HepG2 (cell line): Measurements from ENCODE around the gene ADAMTS16. TPM values are rescaled to one million over a fixed set of nuclear protein-coding genes. Genes with fewer than 3 reads are reported as not detected.

ENCODE experiments used
- BCL6 ChIP-seq: IDR thresholded peaks from 2 replicates; pipeline ENCODE4 v1.6.1; 2016; ENCODE audit warnings: missing genetic modification reagents, missing compliant biosample characterization
- CENPT ChIP-seq: sonication (generic); formaldehyde crosslinking; IDR thresholded peaks from 2 replicates; pipeline ENCODE4 v1.8.0; 2022; ENCODE audit warnings: low read depth, mild to moderate bottlenecking, moderate library complexity, missing genetic modification reagents
- FOSL2 ChIP-seq: sonication (generic); formaldehyde crosslinking; IDR thresholded peaks from 2 replicates; pipeline ENCODE4 v1.4.0; 2020; ENCODE audit warnings: missing genetic modification reagents
- HHEX ChIP-seq: IDR thresholded peaks from 2 replicates; pipeline ENCODE4 v1.6.1; 2016; ENCODE audit warnings: control low read depth
- MED1 ChIP-seq: sonication (generic); formaldehyde crosslinking; IDR thresholded peaks from 2 replicates; pipeline ENCODE4 v1.4.0; 2020; ENCODE audit warnings: missing genetic modification reagents
- NRL ChIP-seq: sonication (generic); formaldehyde crosslinking; IDR thresholded peaks from 2 replicates; pipeline ENCODE4 v1.5.0; 2020; ENCODE audit warnings: missing genetic modification reagents, mild to moderate bottlenecking, moderate library complexity, borderline replicate concordance
- PHF5A ChIP-seq: IDR thresholded peaks from one replicate; pipeline ENCODE4 v1.6.1; 2018; ENCODE audit warnings: low read depth, missing genetic modification reagents; ENCODE audit not compliant: unreplicated experiment
- SMAD9 ChIP-seq: sonication (generic); formaldehyde crosslinking; IDR thresholded peaks from 2 replicates; pipeline ENCODE4 v1.5.1; 2020; ENCODE audit warnings: mild to moderate bottlenecking, missing genetic modification reagents
- SP140L ChIP-seq: sonication (generic); formaldehyde crosslinking; IDR thresholded peaks from 2 replicates; pipeline ENCODE4 v1.4.0; 2020; ENCODE audit warnings: missing genetic modification reagents, borderline replicate concordance
- SPEN ChIP-seq: sonication (generic); formaldehyde crosslinking; IDR thresholded peaks from 2 replicates; pipeline ENCODE4 v1.5.1; 2020; ENCODE audit warnings: low read depth, mild to moderate bottlenecking, missing genetic modification reagents
- ZFX ChIP-seq: sonication (generic); formaldehyde crosslinking; IDR thresholded peaks from 2 replicates; pipeline ENCODE4 v1.4.0; 2020; ENCODE audit warnings: mild to moderate bottlenecking, low read depth, missing genetic modification reagents, moderate library complexity
- ZMYM3 ChIP-seq: sonication (generic); formaldehyde crosslinking; IDR thresholded peaks from 2 replicates; pipeline ENCODE4 v1.5.1; 2020; ENCODE audit warnings: mild to moderate bottlenecking, missing genetic modification reagents
- ZNF34 ChIP-seq: sonication (generic); formaldehyde crosslinking; IDR thresholded peaks from 2 replicates; pipeline ENCODE4 v1.4.0; 2020; ENCODE audit warnings: mild to moderate bottlenecking, missing genetic modification reagents, borderline replicate concordance
- ZNF644 ChIP-seq: IDR thresholded peaks from 2 replicates; pipeline ENCODE4 v1.6.1; 2016; ENCODE audit warnings: low read depth
- ZNF788 ChIP-seq: sonication (generic); formaldehyde crosslinking; IDR thresholded peaks from 2 replicates; pipeline ENCODE4 v1.5.0; 2020; ENCODE audit warnings: mild to moderate bottlenecking, missing genetic modification reagents, borderline replicate concordance
- polyA plus RNA-seq, 8 experiments: library from polyadenylated mRNA; depleted of rRNA in 3 of 8; stranded (reverse) in 7 of 8; unstranded in 1 of 8; fragments of >200 nt; fragmentation: Illumina TruSeq in 4 of 8; extraction: Trizol in 4 of 8; gene quantifications; 2 replicates each; pipeline versions ENCODE4 v1.2.1 to v1.2.3, GENCODE V29; 2011 to 2016; ENCODE audit warnings: low read depth in 4 of 8, missing spikeins in 1 of 8, mixed read lengths in 1 of 8; ENCODE audit not compliant: insufficient read depth in 1 of 8
- total RNA-seq, 5 experiments: library from RNA; depleted of rRNA; stranded (reverse); fragments of >200 nt; fragmentation: Illumina TruSeq; extraction: Trizol; gene quantifications; 2 replicates each; pipeline ENCODE4 v1.2.3, GENCODE V29; 2016; ENCODE audit warnings: low read depth in 1 of 5
- TF ChIP-seq, protein P1 (sequence below): sonication (generic); formaldehyde crosslinking; IDR thresholded peaks from 2 replicates; pipeline ENCODE4 v1.8.1; 2022; ENCODE audit warnings: low read depth, mild to moderate bottlenecking, missing genetic modification reagents
- TF ChIP-seq, protein P2 (sequence below): sonication (generic); formaldehyde crosslinking; IDR thresholded peaks from 2 replicates; pipeline ENCODE4 v1.5.1; 2020; ENCODE audit warnings: mild to moderate bottlenecking, missing genetic modification reagents, borderline replicate concordance
- TF ChIP-seq, protein P3 (sequence below): sonication (generic); formaldehyde crosslinking; IDR thresholded peaks from 2 replicates; pipeline ENCODE4 v1.4.0; 2020; ENCODE audit warnings: missing genetic modification reagents
- TF ChIP-seq, protein P4 (sequence below): sonication (generic); formaldehyde crosslinking; conservative IDR thresholded peaks from 2 replicates; pipeline ENCODE4 v1.8.0; 2022; ENCODE audit warnings: low read depth, missing genetic modification reagents

Gene ADAMTS16
- total and polyA plus RNA-seq, 2 of the 13 experiments (the other 11 are each of a cell fraction or from before 2014, with no cell fraction given) = 0.02 to 0.03 TPM

DNA sequence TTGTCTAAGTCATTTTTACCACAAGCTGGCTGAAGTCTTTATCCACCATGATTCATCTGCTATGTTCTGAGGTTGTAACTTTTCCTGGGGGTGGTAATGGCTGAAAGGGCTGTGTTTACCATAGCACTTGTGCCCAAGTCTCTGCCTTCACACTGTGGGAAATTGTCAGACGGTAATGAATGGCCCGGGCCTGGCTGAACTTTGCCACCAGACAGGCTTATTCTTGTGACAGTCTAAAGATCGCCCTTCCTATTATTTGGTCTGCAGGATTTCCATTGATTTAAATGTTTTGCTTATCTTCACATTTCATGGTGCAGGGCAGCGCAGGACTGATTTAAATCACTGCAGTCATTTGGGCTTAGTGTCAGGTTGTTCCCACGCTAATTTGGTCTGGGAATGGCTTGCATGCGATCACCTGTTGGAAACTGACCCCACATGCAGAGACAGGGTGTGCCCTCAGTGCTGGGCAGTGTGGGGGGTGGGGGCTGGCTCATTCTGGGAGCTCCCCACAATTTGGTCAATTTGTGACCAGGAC, 173.0 kb downstream of the ADAMTS16 start (continued):
- TF ChIP-seq, protein P1, sequence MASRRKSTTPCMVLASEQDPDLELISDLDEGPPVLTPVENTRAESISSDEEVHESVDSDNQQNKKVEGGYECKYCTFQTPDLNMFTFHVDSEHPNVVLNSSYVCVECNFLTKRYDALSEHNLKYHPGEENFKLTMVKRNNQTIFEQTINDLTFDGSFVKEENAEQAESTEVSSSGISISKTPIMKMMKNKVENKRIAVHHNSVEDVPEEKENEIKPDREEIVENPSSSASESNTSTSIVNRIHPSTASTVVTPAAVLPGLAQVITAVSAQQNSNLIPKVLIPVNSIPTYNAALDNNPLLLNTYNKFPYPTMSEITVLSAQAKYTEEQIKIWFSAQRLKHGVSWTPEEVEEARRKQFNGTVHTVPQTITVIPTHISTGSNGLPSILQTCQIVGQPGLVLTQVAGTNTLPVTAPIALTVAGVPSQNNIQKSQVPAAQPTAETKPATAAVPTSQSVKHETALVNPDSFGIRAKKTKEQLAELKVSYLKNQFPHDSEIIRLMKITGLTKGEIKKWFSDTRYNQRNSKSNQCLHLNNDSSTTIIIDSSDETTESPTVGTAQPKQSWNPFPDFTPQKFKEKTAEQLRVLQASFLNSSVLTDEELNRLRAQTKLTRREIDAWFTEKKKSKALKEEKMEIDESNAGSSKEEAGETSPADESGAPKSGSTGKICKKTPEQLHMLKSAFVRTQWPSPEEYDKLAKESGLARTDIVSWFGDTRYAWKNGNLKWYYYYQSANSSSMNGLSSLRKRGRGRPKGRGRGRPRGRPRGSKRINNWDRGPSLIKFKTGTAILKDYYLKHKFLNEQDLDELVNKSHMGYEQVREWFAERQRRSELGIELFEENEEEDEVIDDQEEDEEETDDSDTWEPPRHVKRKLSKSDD (CRISPR knock-in tag) = no peak
- TF ChIP-seq SMAD9 (CRISPR knock-in tag) (no peak), ZNF644 (CRISPR knock-in tag) (0 out of 2 replicates have a peak, but pooled peaks have one; percentile 28), ZFX (peak; percentile 46; the same call in 1 of the 2 replicates), FOSL2 (CRISPR knock-in tag) (no peak), CENPT (CRISPR knock-in tag) (no peak), ZNF788 (CRISPR knock-in tag) (no peak), MED1 (CRISPR knock-in tag) (0 out of 2 replicates have a peak, but pooled peaks have one; percentile 16), HHEX (CRISPR knock-in tag) (peak; percentile 62; the same call in 1 of the 2 replicates), NRL (CRISPR knock-in tag) (no peak), SP140L (CRISPR knock-in tag) (no peak), ZMYM3 (CRISPR knock-in tag) (no peak; the same call in 1 of the 2 replicates), ZNF34 (no peak), PHF5A (CRISPR knock-in tag) (no peak), SPEN (CRISPR knock-in tag) (peak; percentile 40; the same call in 1 of the 2 replicates), BCL6 (peak; percentile 72)
- TF ChIP-seq, protein P2, sequence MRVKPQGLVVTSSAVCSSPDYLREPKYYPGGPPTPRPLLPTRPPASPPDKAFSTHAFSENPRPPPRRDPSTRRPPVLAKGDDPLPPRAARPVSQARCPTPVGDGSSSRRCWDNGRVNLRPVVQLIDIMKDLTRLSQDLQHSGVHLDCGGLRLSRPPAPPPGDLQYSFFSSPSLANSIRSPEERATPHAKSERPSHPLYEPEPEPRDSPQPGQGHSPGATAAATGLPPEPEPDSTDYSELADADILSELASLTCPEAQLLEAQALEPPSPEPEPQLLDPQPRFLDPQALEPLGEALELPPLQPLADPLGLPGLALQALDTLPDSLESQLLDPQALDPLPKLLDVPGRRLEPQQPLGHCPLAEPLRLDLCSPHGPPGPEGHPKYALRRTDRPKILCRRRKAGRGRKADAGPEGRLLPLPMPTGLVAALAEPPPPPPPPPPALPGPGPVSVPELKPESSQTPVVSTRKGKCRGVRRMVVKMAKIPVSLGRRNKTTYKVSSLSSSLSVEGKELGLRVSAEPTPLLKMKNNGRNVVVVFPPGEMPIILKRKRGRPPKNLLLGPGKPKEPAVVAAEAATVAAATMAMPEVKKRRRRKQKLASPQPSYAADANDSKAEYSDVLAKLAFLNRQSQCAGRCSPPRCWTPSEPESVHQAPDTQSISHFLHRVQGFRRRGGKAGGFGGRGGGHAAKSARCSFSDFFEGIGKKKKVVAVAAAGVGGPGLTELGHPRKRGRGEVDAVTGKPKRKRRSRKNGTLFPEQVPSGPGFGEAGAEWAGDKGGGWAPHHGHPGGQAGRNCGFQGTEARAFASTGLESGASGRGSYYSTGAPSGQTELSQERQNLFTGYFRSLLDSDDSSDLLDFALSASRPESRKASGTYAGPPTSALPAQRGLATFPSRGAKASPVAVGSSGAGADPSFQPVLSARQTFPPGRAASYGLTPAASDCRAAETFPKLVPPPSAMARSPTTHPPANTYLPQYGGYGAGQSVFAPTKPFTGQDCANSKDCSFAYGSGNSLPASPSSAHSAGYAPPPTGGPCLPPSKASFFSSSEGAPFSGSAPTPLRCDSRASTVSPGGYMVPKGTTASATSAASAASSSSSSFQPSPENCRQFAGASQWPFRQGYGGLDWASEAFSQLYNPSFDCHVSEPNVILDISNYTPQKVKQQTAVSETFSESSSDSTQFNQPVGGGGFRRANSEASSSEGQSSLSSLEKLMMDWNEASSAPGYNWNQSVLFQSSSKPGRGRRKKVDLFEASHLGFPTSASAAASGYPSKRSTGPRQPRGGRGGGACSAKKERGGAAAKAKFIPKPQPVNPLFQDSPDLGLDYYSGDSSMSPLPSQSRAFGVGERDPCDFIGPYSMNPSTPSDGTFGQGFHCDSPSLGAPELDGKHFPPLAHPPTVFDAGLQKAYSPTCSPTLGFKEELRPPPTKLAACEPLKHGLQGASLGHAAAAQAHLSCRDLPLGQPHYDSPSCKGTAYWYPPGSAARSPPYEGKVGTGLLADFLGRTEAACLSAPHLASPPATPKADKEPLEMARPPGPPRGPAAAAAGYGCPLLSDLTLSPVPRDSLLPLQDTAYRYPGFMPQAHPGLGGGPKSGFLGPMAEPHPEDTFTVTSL (CRISPR knock-in tag) = no peak; the same call in 1 of the 2 replicates
- TF ChIP-seq, protein P3, sequence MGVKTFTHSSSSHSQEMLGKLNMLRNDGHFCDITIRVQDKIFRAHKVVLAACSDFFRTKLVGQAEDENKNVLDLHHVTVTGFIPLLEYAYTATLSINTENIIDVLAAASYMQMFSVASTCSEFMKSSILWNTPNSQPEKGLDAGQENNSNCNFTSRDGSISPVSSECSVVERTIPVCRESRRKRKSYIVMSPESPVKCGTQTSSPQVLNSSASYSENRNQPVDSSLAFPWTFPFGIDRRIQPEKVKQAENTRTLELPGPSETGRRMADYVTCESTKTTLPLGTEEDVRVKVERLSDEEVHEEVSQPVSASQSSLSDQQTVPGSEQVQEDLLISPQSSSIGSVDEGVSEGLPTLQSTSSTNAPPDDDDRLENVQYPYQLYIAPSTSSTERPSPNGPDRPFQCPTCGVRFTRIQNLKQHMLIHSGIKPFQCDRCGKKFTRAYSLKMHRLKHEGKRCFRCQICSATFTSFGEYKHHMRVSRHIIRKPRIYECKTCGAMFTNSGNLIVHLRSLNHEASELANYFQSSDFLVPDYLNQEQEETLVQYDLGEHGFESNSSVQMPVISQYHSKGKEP = no peak
- TF ChIP-seq, protein P4, sequence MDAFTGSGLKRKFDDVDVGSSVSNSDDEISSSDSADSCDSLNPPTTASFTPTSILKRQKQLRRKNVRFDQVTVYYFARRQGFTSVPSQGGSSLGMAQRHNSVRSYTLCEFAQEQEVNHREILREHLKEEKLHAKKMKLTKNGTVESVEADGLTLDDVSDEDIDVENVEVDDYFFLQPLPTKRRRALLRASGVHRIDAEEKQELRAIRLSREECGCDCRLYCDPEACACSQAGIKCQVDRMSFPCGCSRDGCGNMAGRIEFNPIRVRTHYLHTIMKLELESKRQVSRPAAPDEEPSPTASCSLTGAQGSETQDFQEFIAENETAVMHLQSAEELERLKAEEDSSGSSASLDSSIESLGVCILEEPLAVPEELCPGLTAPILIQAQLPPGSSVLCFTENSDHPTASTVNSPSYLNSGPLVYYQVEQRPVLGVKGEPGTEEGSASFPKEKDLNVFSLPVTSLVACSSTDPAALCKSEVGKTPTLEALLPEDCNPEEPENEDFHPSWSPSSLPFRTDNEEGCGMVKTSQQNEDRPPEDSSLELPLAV (CRISPR knock-in tag) = no peak
